K562 (cell line): Measurements from ENCODE around the gene RBP3. TPM values are rescaled to one million over a fixed set of nuclear protein-coding genes. Genes with fewer than 3 reads are reported as not detected.
A peak's percentile ranks its signal among the peaks of the same experiment; 100 is the strongest.

Experiments used
- ARID1B ChIP-seq: fragments of 450-650 bp; IDR thresholded peaks from 2 replicates; pipeline ENCODE4 v1.6.1; 2016; ENCODE audit warnings: antibody characterized with exemption, mild to moderate bottlenecking, inconsistent platforms
- ATF2 ChIP-seq: sonication (generic); formaldehyde crosslinking; IDR thresholded peaks from 2 replicates; pipeline ENCODE4 v1.8.1; 2022; ENCODE audit warnings: missing genetic modification reagents
- CBX2 ChIP-seq: fragments of 200-600 bp; sonication (generic); IDR thresholded peaks from one replicate; pipeline ENCODE4 v1.6.1; 2012; ENCODE audit warnings: mild to moderate bottlenecking, low read length, inconsistent platforms; ENCODE audit not compliant: insufficient read depth, poor library complexity, severe bottlenecking
- FOXA1 ChIP-seq: fragments of 450-650 bp; IDR thresholded peaks from 2 replicates; pipeline ENCODE4 v1.6.1; 2016; ENCODE audit warnings: mild to moderate bottlenecking, borderline replicate concordance
- FOXK2 ChIP-seq, 2 experiments: fragments of 450-650 bp; IDR thresholded peaks in 1 of 2; conservative IDR thresholded peaks in 1 of 2; 2 replicates each; pipeline ENCODE4 v1.6.1; 2016; ENCODE audit warnings: low read depth in 2 of 2, mild to moderate bottlenecking in 1 of 2
- HLTF ChIP-seq: fragments of 450-650 bp; IDR thresholded peaks from 2 replicates; pipeline ENCODE4 v1.6.1; 2016
- KDM1A ChIP-seq, 2 experiments: fragments of 450-650 bp; IDR thresholded peaks; 2 replicates each; pipeline ENCODE4 v1.6.1; 2016; ENCODE audit warnings: mild to moderate bottlenecking in 2 of 2
- LARP7 ChIP-seq: fragments of 450-650 bp; IDR thresholded peaks from 2 replicates; pipeline ENCODE4 v1.6.1; 2016
- MYNN ChIP-seq, 2 experiments: sonication (generic); formaldehyde crosslinking in 1 of 2; IDR thresholded peaks; 2 replicates each; pipeline versions ENCODE4 v1.5.0 to v1.6.1; 2016 to 2020; ENCODE audit warnings: antibody characterized with exemption in 1 of 2, missing genetic modification reagents in 1 of 2
- NELFE ChIP-seq: IDR thresholded peaks from 2 replicates; pipeline ENCODE4 v1.6.1; 2011; ENCODE audit warnings: mild to moderate bottlenecking; ENCODE audit not compliant: insufficient read depth, insufficient read length
- NFYB ChIP-seq: IDR thresholded peaks from 2 replicates; pipeline ENCODE4 v1.6.1; 2011; ENCODE audit warnings: mild to moderate bottlenecking, moderate library complexity; ENCODE audit not compliant: insufficient read length; ENCODE audit errors: extremely low read depth
- NONO ChIP-seq, 2 experiments: fragments of 200-400 bp in 1 of 2; fragments of 450-650 bp in 1 of 2; formaldehyde crosslinking in 1 of 2; IDR thresholded peaks; 2 replicates each; pipeline ENCODE4 v1.6.1; 2017; ENCODE audit warnings: low read depth in 2 of 2, mild to moderate bottlenecking in 2 of 2, moderate library complexity in 2 of 2, low read length in 1 of 2
- POLR2H ChIP-seq: IDR thresholded peaks from 2 replicates; pipeline ENCODE4 v1.6.1; 2016; ENCODE audit warnings: missing genetic modification characterization, low read depth, mild to moderate bottlenecking, control low read depth, missing compliant biosample characterization, moderate library complexity
- PRDM10 ChIP-seq: fragments of 450-650 bp; IDR thresholded peaks from 2 replicates; pipeline ENCODE4 v1.6.1; 2018; ENCODE audit not compliant: partially characterized antibody
- RUNX1 ChIP-seq: sonication (generic); IDR thresholded peaks from 2 replicates; pipeline ENCODE4 v1.6.1; 2016; ENCODE audit warnings: antibody characterized with exemption, low read depth
- SAP30 ChIP-seq: fragments of 200-600 bp; sonication (generic); IDR thresholded peaks from 2 replicates; pipeline ENCODE4 v1.6.1; 2012; ENCODE audit warnings: borderline replicate concordance, low read depth, mild to moderate bottlenecking, moderate library complexity, low read length, control low read depth, inconsistent platforms; ENCODE audit not compliant: insufficient read depth, poor library complexity, severe bottlenecking
- TARDBP ChIP-seq: fragments of 450-650 bp; IDR thresholded peaks from 2 replicates; pipeline ENCODE4 v1.6.1; 2016
- TFAP4 ChIP-seq: sonication (generic); formaldehyde crosslinking; IDR thresholded peaks from 2 replicates; pipeline ENCODE4 v1.8.0; 2022; ENCODE audit warnings: missing genetic modification reagents, mild to moderate bottlenecking, moderate library complexity, borderline replicate concordance
- ZFP30 ChIP-seq: fragments of 250-450 bp; sonication (Bioruptor Pico); IDR thresholded peaks from 2 replicates; pipeline ENCODE4 v1.8.0; 2022; ENCODE audit warnings: moderate library complexity, mild to moderate bottlenecking, inconsistent platforms, borderline replicate concordance
- ZNF133 ChIP-seq: fragments of 250-450 bp; sonication (Bioruptor Pico); IDR thresholded peaks from 2 replicates; pipeline ENCODE4 v1.4.0; 2020; ENCODE audit warnings: mild to moderate bottlenecking
- ZNF561 ChIP-seq: fragments of 450-650 bp; formaldehyde crosslinking; conservative IDR thresholded peaks from 2 replicates; pipeline ENCODE4 v1.4.0; 2020; ENCODE audit warnings: mild to moderate bottlenecking, moderate library complexity
- ZNF583 ChIP-seq: fragments of 250-450 bp; sonication (Bioruptor Pico); IDR thresholded peaks from 2 replicates; pipeline ENCODE4 v1.4.0; 2020
- polyA plus RNA-seq, 8 experiments: library from polyadenylated mRNA; depleted of rRNA in 4 of 8; stranded (reverse) in 5 of 8; unstranded in 3 of 8; fragments of >200 nt; fragmentation: Nextera tagmentation in 2 of 8; fragmentation: Illumina TruSeq in 1 of 8; extraction: Ambion mirVana in 2 of 8; extraction: Trizol in 1 of 8; gene quantifications; 2 replicates each; pipeline versions ENCODE4 v1.2.1 to v1.2.3, GENCODE V29; 2011 to 2014; ENCODE audit warnings: inconsistent platforms in 1 of 8, missing spikeins in 1 of 8
- total RNA-seq, 7 experiments: library from RNA; depleted of rRNA in 6 of 7; stranded (reverse); fragments of >200 nt in 6 of 7; fragmentation: Illumina TruSeq in 2 of 7; extraction: Trizol in 2 of 7; gene quantifications; 2 replicates each; pipeline versions ENCODE4 v1.2.1 to v1.2.3, GENCODE V29; 2011 to 2021; ENCODE audit warnings: low replicate concordance in 1 of 7

The RBP3 gene
- total and polyA plus RNA-seq, 9 of the 15 experiments (the other 6 are each of a cell fraction or from before 2014, with no cell fraction given), result not detected

- no peak for TF ChIP-seq TFAP4 (CRISPR knock-in tag)
- TF ChIP-seq POLR2H (tag), result no peak
- TF ChIP-seq MYNN (IDR thresholded peaks at IDR 0.05), result no peak
- TF ChIP-seq MYNN (CRISPR knock-in tag; IDR thresholded peaks at IDR 0.05), result no peak
- TF ChIP-seq ARID1B, result peak; percentile 93
- TF ChIP-seq PRDM10, result peak; percentile 30
- no peak for TF ChIP-seq ZNF561
- peak in 1 of 2 experiments; percentile 42; a peak in 1 of 4 replicates for TF ChIP-seq FOXK2 (conservative IDR thresholded peaks at IDR 0.05 in 1 of 2, IDR thresholded peaks at IDR 0.05 in 1 of 2; ENCODE audit: low read depth in 2 of 2)
- TF ChIP-seq ZNF583 (CRISPR knock-in tag), result no peak
- no peak for TF ChIP-seq ATF2 (CRISPR knock-in tag)
- no peak for TF ChIP-seq ZFP30
- no peak for TF ChIP-seq NFYB
- no peak for TF ChIP-seq HLTF
- TF ChIP-seq ZNF133 (CRISPR knock-in tag), result no peak
- TF ChIP-seq RUNX1, result no peak
- peak; percentile 40 to 76 for TF ChIP-seq KDM1A (IDR thresholded peaks at IDR 0.05)
- TF ChIP-seq FOXA1, result no peak
- no peak for TF ChIP-seq LARP7
- TF ChIP-seq NONO (IDR thresholded peaks at IDR 0.05; ENCODE audit: low read depth in 2 of 2, low read length in 1 of 2), result no peak; a peak in 1 of 4 replicates
- no peak for TF ChIP-seq NELFE
- TF ChIP-seq CBX2, result no peak
- no peak for TF ChIP-seq TARDBP
- TF ChIP-seq SAP30, result no peak
Observed at GRCh38 chr10:47322300-47323061, 25.7 kb upstream of the RBP3 start, which contains the start of gene GDF2 (continued).
